Activated CD4-positive, alpha-beta T cell treated with anti-CD3 and anti-CD28 coated beads, Interleukin-2, Interleukin-6, amounts not matched to agents 100 ng/mL and 50 ng/mL, durations not matched to agents 16 hours and 8 hours (primary cell): Measurements from ENCODE around the gene TNFAIP8L3.
"Not testable (repeated sequence)": the region's sequence is repeated elsewhere in the genome, so short reads cannot be mapped to it uniquely, and the experiment has no call there.

Source experiments
- DNase-seq: peaks from one replicate; pipeline ENCODE4 v3.0.0-alpha.2; 2020

Gene TNFAIP8L3

GRCh38 chr15:51051776-51052175, 42.9 kb downstream of the TNFAIP8L3 start:
- DNase-seq, result no peak

GRCh38 chr15:51049081-51049480, 45.6 kb downstream of the TNFAIP8L3 start:
- DNase-seq, result no peak

DNA sequence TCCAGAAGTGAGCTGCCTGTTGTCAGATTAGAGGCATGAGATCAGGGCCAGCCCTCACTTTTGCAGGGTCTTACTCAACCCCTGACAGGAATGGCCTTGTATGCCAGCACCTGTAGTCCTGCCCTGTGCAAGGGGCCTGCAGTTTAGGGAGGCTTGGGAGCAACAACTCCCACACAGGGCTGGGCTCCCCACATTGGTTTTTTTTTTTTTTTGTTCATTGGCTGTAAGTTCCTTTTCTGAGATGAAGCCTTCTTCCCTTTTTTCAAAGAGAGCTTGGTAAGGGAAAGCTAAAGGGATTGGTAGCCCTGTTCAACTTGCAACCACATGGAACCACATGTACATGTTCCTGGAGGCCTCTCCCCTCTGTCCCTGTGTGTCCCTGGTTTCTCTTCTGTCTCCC, 46.4 kb downstream of the TNFAIP8L3 start:
- DNase-seq, result no peak

- DNase-seq, result no peak
Observed at GRCh38 chr15:51046799-51047449, 47.8 kb downstream of the TNFAIP8L3 start.

DNA sequence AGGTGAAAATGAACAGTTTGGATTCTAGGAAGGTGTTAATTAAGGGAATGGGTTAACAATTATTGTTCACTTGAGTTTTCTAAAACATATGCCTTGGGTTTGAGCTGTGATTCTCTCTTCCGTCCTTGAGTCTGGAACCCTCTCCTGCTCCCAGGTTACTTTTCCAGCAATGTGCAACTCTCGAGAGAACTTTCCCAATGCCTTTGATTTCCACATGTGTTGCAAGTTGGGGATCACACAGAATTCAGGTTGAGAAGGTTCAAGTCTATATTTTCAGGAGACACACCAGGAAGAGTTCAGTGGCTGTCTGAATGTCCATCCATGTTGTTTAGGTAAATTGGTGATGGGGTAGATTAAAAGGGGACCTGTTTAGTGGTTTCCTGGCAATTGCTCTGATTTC, 48.7 kb downstream of the TNFAIP8L3 start:
- DNase-seq, result no peak

DNA sequence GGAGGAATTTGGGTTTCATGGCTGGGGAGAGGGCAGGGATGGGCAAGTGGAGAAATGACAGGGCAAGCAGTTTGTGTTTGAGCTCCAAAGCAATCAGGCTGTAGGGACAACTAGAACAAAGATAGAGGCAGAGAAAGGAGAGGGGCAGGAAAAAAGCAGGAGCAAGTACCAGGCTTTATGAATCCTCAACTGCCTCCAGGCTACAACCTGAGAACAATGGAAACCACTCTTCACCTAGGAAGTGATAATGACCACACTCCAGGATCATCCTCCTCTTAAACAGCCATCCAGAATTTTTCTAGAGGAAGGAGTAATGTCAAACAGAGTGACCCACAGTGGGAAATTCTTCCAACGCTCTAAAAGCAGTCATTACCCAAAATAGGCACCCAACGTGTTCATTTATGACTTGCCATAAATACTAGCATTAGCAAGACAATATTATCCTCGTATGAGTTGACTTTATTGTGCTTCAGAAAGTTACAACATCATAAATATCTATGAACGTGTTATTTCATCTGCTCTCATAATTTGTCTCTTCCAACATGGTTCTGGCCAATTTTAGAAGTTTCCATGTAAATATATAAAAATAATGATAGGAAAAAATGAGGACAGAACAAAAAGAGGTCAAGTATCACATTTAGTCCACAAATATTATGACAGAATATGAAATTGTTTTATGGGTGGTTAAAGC, 50.5 kb downstream of the TNFAIP8L3 start:
- DNase-seq, result no peak

DNA sequence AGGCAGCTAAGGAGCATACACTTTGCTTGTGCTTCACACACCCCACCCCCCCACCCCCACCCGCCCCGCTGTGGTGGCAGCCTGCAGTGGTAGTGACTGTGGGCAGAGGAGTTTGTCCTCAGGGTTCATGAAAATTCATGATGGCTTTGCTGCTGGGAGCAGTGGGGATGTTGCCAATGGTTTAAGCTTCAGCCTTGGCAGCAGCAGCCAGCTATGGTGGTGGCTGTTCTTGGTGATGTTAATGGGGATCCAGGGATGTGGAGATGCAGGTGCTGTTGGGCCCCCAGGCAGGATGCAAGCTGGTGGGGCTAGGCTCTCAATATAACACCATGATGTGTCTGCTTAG, 55.8 kb downstream of the TNFAIP8L3 start:
- no peak for DNase-seq

DNA sequence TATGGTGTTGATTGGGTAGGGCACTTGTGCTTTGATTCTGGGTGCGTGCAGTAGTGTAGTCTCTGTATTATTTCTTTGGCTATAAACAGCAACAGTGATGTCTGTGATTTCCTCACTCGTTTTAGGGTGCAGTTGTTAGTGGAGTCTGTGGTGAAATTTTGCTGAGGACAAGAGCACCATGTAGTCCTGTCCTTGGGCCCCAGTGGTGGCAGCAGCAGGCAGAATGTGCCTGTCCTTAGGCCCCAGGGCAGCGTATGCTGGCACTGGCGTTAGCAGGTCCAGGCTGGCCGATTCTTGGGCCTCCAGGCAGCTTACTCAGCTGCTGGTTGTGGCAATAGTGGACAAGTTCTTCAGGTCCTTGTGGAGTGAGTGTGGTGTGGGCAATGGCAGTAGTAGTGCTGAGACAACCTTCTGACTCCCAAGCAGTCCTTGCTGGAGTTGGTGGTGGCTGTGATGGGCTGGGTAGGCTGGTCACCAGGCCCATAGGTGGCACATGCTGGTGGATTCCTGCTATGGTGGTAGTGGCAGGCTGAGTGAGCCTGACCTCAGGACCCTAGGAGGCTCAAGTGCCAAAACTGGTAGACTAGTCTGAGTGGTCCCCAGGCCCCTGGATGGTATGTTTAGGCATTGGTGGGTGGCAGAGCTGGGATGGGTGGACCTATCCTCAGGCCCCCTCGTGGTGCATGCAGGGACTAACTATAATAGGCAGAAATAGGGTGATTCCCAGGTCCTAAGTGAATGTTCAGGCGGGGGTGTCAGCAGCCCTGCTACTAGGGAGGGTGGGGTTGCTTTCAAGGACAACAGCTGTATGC, 56.3 kb downstream of the TNFAIP8L3 start:
- DNase-seq, result no peak

GRCh38 chr15:51037474-51037873, 57.2 kb downstream of the TNFAIP8L3 start:
- DNase-seq, result not testable (repeated sequence)

- no peak for DNase-seq
Observed at GRCh38 chr15:51030649-51031316, 63.9 kb downstream of the TNFAIP8L3 start.

GRCh38 chr15:51025454-51025846, 69.3 kb downstream of the TNFAIP8L3 start:
- DNase-seq, result no peak

GRCh38 chr15:51024735-51025453, 69.8 kb downstream of the TNFAIP8L3 start:
- DNase-seq, result no peak

- no peak for DNase-seq
Observed at GRCh38 chr15:51023499-51023898, 71.2 kb downstream of the TNFAIP8L3 start.

- DNase-seq, result no peak
Observed at GRCh38 chr15:51022206-51022605, 72.5 kb downstream of the TNFAIP8L3 start.

- DNase-seq, result no peak
Observed at GRCh38 chr15:51016615-51017014, 78.1 kb downstream of the TNFAIP8L3 start.

DNA sequence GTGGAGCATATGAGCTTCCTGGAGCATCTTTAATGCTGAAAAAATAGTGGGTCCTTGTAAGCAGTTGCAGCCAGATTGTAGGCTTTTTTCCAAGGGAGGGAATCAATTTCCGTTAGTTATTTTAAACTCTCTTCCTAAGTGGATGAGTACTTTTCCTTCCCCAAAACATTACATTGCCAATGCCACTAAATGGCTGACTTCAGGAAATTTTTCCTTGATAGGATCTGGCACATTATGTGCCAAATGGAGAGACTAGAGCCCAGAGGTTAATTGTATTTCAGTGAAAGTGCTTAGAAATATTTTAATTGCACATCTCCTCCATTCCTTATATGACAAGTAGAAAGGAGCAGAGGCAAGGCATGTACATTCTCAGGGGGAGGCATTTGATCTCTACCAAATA, 83.5 kb downstream of the TNFAIP8L3 start:
- no peak for DNase-seq

GRCh38 chr15:51007131-51007666, 87.5 kb downstream of the TNFAIP8L3 start:
- no peak for DNase-seq
